Ishikawa (cell line): ENCODE results near the gene IL1RAPL1.

Experiments used
- CEBPB ChIP-seq: IDR thresholded peaks from 2 replicates; pipeline ENCODE4 v1.6.1; 2012
- CREB1 ChIP-seq: IDR thresholded peaks from 2 replicates; pipeline ENCODE4 v1.6.1; 2012; ENCODE audit warnings: low read depth
- EGR1 ChIP-seq: IDR thresholded peaks from 2 replicates; pipeline ENCODE4 v1.6.1; 2012
- EP300 ChIP-seq: IDR thresholded peaks from 2 replicates; pipeline ENCODE4 v1.6.1; 2012; ENCODE audit warnings: borderline replicate concordance
- FOXM1 ChIP-seq: IDR thresholded peaks from 2 replicates; pipeline ENCODE4 v1.6.1; 2012; ENCODE audit warnings: low read depth, borderline replicate concordance
- MAX ChIP-seq: IDR thresholded peaks from 2 replicates; pipeline ENCODE4 v1.6.1; 2012
- NFIC ChIP-seq: IDR thresholded peaks from 2 replicates; pipeline ENCODE4 v1.6.1; 2012
- RAD21 ChIP-seq: IDR thresholded peaks from 2 replicates; pipeline ENCODE4 v1.6.1; 2012; ENCODE audit warnings: low read depth
- REST ChIP-seq: IDR thresholded peaks from 2 replicates; pipeline ENCODE4 v1.6.1; 2012; ENCODE audit warnings: low read depth, mild to moderate bottlenecking
- TAF1 ChIP-seq: IDR thresholded peaks from 2 replicates; pipeline ENCODE4 v1.6.1; 2012; ENCODE audit warnings: low read depth, mild to moderate bottlenecking
- TCF12 ChIP-seq: IDR thresholded peaks from 2 replicates; pipeline ENCODE4 v1.6.1; 2012; ENCODE audit warnings: low read depth
- TEAD4 ChIP-seq: IDR thresholded peaks from 2 replicates; pipeline ENCODE4 v1.6.1; 2012
- USF1 ChIP-seq: IDR thresholded peaks from 2 replicates; pipeline ENCODE4 v1.6.1; 2012
- YY1 ChIP-seq: IDR thresholded peaks from 2 replicates; pipeline ENCODE4 v1.6.1; 2012; ENCODE audit warnings: low read depth
- ZBTB7A ChIP-seq: IDR thresholded peaks from 2 replicates; pipeline ENCODE4 v1.6.1; 2012; ENCODE audit warnings: low read depth

Gene IL1RAPL1

GRCh38 chrX:29461039-29461438 lies 873.8 kb downstream of the IL1RAPL1 start:
- TF ChIP-seq TAF1 (no peak), NFIC (no peak), REST (no peak), TEAD4 (no peak), EGR1 (no peak), RAD21 (no peak), USF1 (no peak), CEBPB (no peak), FOXM1 (no peak), TCF12 (no peak), YY1 (no peak), ZBTB7A (no peak), EP300 (no peak), MAX (no peak)

- TF ChIP-seq RAD21 (no peak), TEAD4 (no peak), TCF12 (no peak), REST (no peak), NFIC (no peak), EP300 (no peak), USF1 (no peak), TAF1 (no peak), FOXM1 (no peak), EGR1 (no peak), YY1 (no peak), ZBTB7A (no peak), MAX (no peak), CEBPB (no peak), CREB1 (no peak)
Measured at GRCh38 chrX:29466456-29466855, 879.2 kb downstream of the IL1RAPL1 start.

- no peak for TF ChIP-seq EP300
- TF ChIP-seq FOXM1, result no peak
- TF ChIP-seq TEAD4, result no peak
- no peak for TF ChIP-seq RAD21
- TF ChIP-seq TCF12, result no peak
Measured at GRCh38 chrX:29468911-29469494, 881.8 kb downstream of the IL1RAPL1 start.

GRCh38 chrX:29470030-29470429 lies 882.8 kb downstream of the IL1RAPL1 start:
- TF ChIP-seq TCF12 (no peak), MAX (no peak), TEAD4 (no peak), REST (no peak), CEBPB (no peak), CREB1 (no peak), EP300 (no peak), TAF1 (no peak), FOXM1 (no peak)
